ENCODE measurements around the gene SLC25A2.

The SLC25A2 gene

DNA sequence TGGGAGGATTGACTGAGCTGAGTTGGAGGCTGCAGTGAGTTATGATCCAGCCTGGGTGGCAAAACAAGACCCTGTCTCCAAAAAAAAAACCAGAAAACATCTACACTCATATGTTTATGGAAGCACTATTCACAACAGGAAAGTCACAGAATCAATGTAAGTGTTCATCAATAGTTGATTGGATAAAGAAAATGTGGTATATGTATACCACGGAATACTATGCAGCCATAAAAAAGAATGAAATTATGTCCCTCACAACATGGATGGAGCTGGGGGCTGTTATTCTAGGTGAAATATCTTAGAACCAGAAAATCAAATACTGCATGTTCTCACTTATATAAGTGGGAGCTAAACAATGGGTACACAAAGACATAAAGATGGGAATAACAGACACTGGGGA lies 2.8 kb upstream of the SLC25A2 start:
- DNase-seq: no peak

DNA sequence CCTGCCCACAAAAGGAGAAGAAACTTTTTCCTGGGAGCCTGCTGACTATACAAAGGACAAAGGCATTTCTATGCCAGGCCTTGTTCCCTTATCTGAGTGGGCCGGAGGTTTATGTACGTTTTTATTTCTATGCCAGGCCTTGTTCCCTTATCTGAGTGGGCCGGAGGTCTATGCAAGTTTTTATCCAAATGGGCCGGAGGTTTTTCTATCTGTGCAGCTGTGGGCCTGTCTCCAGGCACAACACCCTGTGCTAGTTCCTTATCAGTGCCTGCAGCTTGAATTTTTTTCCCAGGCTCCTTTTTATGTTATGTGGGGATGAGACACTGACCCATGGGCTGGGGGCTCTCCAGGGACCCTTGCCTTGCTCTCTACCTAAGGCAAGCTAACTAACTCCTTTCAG lies 5.5 kb downstream of the SLC25A2 start:
- DNase-seq: no peak

DNA sequence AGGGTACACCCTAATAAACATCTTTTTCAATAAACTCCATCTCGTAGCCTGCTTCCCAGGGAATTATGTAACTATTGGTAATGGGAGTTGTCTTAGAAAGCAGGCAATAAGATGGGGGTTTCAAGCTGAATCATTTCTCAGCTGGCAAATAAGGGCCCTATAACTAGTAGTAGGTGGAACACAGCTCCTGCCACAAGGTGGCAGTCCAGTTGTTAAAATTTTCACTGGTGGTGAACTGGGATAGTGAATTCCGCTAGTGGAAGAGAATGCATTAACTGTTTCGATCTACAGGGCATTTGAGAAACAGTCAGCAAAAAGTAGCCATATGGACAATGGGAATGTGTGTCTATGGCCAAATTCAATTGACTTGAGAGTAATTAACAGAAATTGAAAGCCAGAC lies 30.9 kb downstream of the SLC25A2 start:
- DNase-seq: peak; percentile 2

DNA sequence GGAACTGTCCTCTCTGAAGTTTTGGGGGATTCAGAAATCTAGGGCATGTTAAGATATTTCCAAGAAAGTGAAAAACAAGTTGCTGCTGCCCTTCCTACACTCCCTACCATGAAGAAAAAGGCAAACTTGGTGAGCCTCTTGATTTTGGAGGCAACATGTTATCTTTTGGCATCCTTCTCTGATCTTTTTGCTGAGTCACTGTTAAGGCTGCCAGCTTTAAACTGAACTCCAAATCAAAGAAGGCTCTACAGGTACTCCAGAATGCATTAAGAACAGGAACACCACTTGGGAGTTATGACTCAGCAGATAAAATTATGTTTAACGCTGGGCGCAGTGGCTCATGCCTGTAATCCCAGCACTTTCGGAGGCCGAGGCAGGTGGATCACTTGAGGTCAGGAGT lies 34.7 kb downstream of the SLC25A2 start:
- DNase-seq: no peak

DNA sequence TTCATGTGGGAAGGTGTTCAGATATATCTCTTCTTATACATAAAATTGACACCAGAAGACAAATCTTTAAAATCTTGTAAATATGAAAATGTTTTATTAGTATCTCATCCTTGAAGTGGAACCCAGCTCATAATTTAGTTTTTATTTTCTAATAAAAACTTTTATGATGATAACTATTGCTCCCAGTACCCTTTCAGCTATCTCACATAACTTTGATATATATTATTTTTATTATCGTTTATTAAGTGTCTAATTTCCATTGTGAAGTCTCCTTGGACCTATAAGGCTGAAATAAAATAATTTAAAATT lies 42.7 kb downstream of the SLC25A2 start:
- DNase-seq: no peak

DNA sequence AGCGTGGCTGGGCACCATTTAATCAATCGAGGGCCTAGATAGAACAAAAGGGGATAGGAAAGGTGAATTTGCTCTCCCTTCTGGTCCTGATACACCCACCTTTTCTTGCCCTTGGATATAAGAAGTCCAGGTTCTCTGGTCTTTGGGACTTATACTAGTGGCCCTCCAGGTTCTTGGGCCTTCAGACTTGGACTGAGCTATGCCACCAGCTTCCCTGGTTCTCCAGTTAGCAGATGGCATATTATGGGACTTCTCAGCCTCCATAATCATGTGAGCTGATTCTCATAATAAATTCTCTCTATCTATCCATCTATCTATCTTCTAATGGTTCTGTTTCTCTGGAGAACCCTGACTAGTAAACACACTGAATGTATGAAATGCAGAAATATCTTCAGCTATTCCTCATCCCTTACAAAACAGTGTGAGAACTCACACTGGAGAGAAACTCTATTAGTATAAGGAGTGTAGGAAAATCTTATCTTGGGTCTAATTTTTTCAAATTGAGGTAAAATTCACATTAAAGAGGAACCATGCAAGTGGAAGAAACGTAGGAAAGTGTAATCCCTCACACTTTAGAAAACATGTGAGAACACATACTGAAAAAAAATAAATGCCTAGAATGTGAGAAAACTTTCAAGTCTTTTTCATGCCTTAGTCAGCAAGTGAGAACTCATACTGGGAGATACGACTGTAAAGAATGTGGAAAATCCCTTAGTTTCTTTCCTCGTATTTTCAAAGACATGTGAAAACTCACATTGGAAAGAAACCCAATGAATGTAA lies 43.2 kb downstream of the SLC25A2 start:
- DNase-seq: no peak

DNA sequence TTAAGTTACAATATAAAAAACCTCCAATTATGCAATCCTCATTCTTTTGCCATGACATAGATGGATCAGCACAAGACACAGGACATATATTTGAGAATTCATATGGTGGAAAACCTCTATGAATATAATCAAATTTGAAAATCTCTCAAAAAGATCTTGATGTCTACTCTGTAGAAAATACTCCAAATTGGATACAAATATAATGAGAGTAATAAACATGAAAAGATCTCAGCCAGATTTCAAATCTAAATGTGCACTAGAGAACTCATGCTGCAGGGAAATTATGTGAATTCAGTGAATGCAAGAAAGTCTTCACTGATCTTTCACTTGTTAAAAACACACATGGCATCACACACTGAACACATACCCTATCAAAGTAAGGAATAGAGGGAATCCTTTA lies 44.9 kb downstream of the SLC25A2 start:
- DNase-seq: no peak

DNA sequence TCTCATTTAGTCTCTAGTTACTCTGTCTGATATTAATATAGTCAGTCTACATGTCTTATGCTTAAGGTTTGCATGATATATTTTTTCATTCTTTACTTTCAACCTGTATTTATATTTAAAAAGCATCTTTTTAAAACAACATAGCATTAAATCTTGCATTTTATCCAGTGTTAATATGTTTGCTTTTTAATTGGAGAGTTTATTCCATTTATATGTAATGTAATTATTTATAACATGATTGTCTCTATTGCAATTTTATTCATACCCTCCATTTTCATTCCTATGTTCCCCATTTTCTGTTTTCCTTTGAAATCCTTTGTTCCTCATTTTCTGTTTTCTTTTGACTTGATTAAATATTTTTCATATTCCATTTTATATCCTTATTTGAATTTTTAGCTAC lies 45.4 kb downstream of the SLC25A2 start:
- DNase-seq: no peak
